ENCODE data around the gene BCL2L13.
"Not testable (repeated sequence)": the region's sequence is repeated elsewhere in the genome, so short reads cannot be mapped to it uniquely, and the experiment has no call there.

BCL2L13 gene

GRCh38 chr22:17732251-17732854 lies 93.8 kb downstream of the BCL2L13 start:
- no peak for DNase-seq

- no peak for DNase-seq
Observed at GRCh38 chr22:17733466-17733865, 94.9 kb downstream of the BCL2L13 start.

GRCh38 chr22:17734187-17734586 lies 95.6 kb downstream of the BCL2L13 start:
- DNase-seq: no peak

GRCh38 chr22:17738386-17739128 lies 100.0 kb downstream of the BCL2L13 start:
- no peak for DNase-seq

- no peak for DNase-seq
Observed at GRCh38 chr22:17739196-17739975, 100.8 kb downstream of the BCL2L13 start.

- DNase-seq: no peak
Observed at GRCh38 chr22:17741866-17742526, 103.4 kb downstream of the BCL2L13 start.

GRCh38 chr22:17742527-17742902 lies 104.0 kb downstream of the BCL2L13 start:
- DNase-seq: peak; percentile 20

GRCh38 chr22:17743661-17744411 lies 105.3 kb downstream of the BCL2L13 start:
- DNase-seq: no peak

- no peak for DNase-seq
Observed at GRCh38 chr22:17744430-17744829, 105.9 kb downstream of the BCL2L13 start.

GRCh38 chr22:17746916-17747315 lies 108.4 kb downstream of the BCL2L13 start:
- DNase-seq: no peak

- DNase-seq: no peak
Observed at GRCh38 chr22:17748555-17749353, 110.2 kb downstream of the BCL2L13 start.

- no peak for DNase-seq
Observed at GRCh38 chr22:17749605-17750395, 111.2 kb downstream of the BCL2L13 start.

GRCh38 chr22:17751596-17751995 lies 113.0 kb downstream of the BCL2L13 start:
- no peak for DNase-seq

- no peak for DNase-seq
Observed at GRCh38 chr22:17753401-17753989, 114.9 kb downstream of the BCL2L13 start.

GRCh38 chr22:17754233-17754925 lies 115.8 kb downstream of the BCL2L13 start:
- DNase-seq: no peak

GRCh38 chr22:17761138-17761488 lies 122.6 kb downstream of the BCL2L13 start:
- DNase-seq: no peak

- DNase-seq: not testable (repeated sequence)
Observed at GRCh38 chr22:17763442-17763841, 124.9 kb downstream of the BCL2L13 start.

- no peak for DNase-seq
Observed at GRCh38 chr22:17764036-17764435, 125.5 kb downstream of the BCL2L13 start.

- DNase-seq: not testable (repeated sequence)
Observed at GRCh38 chr22:17764852-17765251, 126.3 kb downstream of the BCL2L13 start.
